ENCODE measurements around the gene TUBG1. TPM values are rescaled to one million over a fixed set of nuclear protein-coding genes. Genes with fewer than 3 reads are reported as not detected.

TUBG1 gene
- total and polyA plus RNA-seq, 2 of the 8 experiments (the other 6 are each of a cell fraction or from before 2014, with no cell fraction given), result 109 to 208 TPM

DNA sequence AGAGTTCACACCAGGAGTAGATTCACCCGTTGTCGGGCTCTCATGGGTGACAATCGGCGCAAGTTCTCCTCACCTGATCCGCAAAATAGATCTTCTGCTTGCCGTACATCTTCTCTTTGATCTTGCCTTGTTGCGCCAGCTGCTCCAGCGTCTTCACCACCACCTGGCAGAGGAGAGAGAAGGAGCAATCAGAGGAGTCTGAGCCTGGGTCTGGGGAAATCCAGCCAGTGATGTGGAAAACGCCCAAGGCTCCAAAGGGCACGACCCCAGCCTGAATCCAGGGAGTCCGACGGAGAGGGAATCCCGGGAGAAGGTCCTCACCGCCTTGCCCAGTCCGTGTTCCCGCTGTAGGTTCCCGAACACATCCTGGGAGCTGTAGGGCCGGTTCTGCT lies 32.3 kb upstream of the TUBG1 start:
- H3K56ac ChIP-seq (replicated peaks; ENCODE audit: insufficient read length, low read depth, low read length), result no peak overlapping the region
- H3K9ac ChIP-seq (replicated peaks in 1 of 4; ENCODE audit: extremely low read depth in 1 of 4, low read depth in 3 of 4, low read length in 3 of 4), result peak overlapping the region; percentile 78 to 94 (median 88)
- CTCF ChIA-PET (ENCODE audit: partially characterized antibody), result interaction anchor here (1.0 to 3.9 kb wide), 13 partner anchors 11 to 200 kb away, joined by 3 to 32 read pairs (median 11); partner anchors contain the start of genes MLX, RETREG3 and TUBG1
- H4K8ac ChIP-seq (ENCODE audit: extremely low read depth, insufficient read depth, low read length), result peak overlapping the region; percentile 96
- H2BK15ac ChIP-seq (ENCODE audit: low read length), result no peak overlapping the region
- no peaks in the 10 kb centered on the region for H3K27me3 ChIP-seq (replicated peaks in 1 of 4; ENCODE audit: control insufficient read depth in 3 of 4, extremely low read depth in 1 of 4, insufficient read depth in 3 of 4, low read length in 3 of 4)
- TF ChIP-seq, protein P1, sequence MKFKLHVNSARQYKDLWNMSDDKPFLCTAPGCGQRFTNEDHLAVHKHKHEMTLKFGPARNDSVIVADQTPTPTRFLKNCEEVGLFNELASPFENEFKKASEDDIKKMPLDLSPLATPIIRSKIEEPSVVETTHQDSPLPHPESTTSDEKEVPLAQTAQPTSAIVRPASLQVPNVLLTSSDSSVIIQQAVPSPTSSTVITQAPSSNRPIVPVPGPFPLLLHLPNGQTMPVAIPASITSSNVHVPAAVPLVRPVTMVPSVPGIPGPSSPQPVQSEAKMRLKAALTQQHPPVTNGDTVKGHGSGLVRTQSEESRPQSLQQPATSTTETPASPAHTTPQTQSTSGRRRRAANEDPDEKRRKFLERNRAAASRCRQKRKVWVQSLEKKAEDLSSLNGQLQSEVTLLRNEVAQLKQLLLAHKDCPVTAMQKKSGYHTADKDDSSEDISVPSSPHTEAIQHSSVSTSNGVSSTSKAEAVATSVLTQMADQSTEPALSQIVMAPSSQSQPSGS (IDR thresholded peaks at IDR 0.05; ENCODE audit: low read length), result no peak
- TF ChIP-seq SUZ12 (IDR thresholded peaks at IDR 0.05; ENCODE audit: low read length) (no peak), RFX5 (IDR thresholded peaks at IDR 0.05; ENCODE audit: borderline replicate concordance, low read depth, low read length) (no peak), SAP30 (IDR thresholded peaks at IDR 0.05; ENCODE audit: insufficient read depth, insufficient replicate concordance, low read length) (peak; percentile 63)
- DNase-seq (ENCODE audit: low read depth in 1 of 2, low spot score in 2 of 2) (no peak), FAIRE-seq (no peak)
- no peak overlapping the region for H2BK20ac ChIP-seq (ENCODE audit: low read length)
- 12% methylated on average over 18 of the region's 18 CpGs; no CpG with 5 or more reads in 1 of the 2 experiments for WGBS, 2 experiments (ENCODE audit: extremely low coverage in 1 of 2, insufficient coverage in 1 of 2, insufficient read length in 1 of 2, insufficient replicate concordance in 2 of 2, low coverage in 1 of 2, low lambda C conversion rate in 2 of 2, missing lambda C conversion rate in 1 of 2)
- H3K4me1 ChIP-seq (replicated peaks in 1 of 4; ENCODE audit: control insufficient read depth in 3 of 4, insufficient read depth in 4 of 4, low read length in 3 of 4), result no peaks in the 10 kb centered on the region
- H4K20me1 ChIP-seq (replicated peaks in 1 of 2; ENCODE audit: control insufficient read depth in 1 of 2, insufficient read depth in 2 of 2, low read length in 2 of 2), result peaks cover 0 to 1% of the 10 kb centered on the region in 2 experiments
- H2BK5ac ChIP-seq (ENCODE audit: low read depth, low read length), result no peak overlapping the region
- H3K4me3 ChIP-seq (ENCODE audit: extremely low read depth in 1 of 4, insufficient read depth in 2 of 4, low read depth in 3 of 4, low read length in 4 of 4), result peak overlapping the region; percentile 80 to 99 (median 90)
- POLR2A ChIA-PET (ENCODE audit: partially characterized antibody), result interaction anchor here (1.0 to 7.0 kb wide), 15 partner anchors 11 to 221 kb away, joined by 3 to 74 read pairs (median 6); partner anchors contain the start of genes CNTD1, COA3, COASY and MLX
- no peak overlapping the region for H3K23ac ChIP-seq (ENCODE audit: insufficient read length)
- peaks cover 9% of the 10 kb centered on the region for H3K23me2 ChIP-seq (ENCODE audit: low read depth, low read length)
- peaks cover 25 to 42% (median 32%) of the 10 kb centered on the region in 4 experiments for H3K36me3 ChIP-seq (ENCODE audit: control insufficient read depth in 2 of 4, insufficient read depth in 4 of 4, low read length in 3 of 4)
- peak overlapping the region; percentile 79 for H3K27ac ChIP-seq (ENCODE audit: low read depth, low read length)
- no peak overlapping the region for H3K4ac ChIP-seq (replicated peaks; ENCODE audit: insufficient read length, low read depth, low read length)
- H2AK5ac ChIP-seq (ENCODE audit: low read depth, low read length), result no peak overlapping the region
- peak overlapping the region; percentile 62 for H4K91ac ChIP-seq (replicated peaks; ENCODE audit: insufficient read length, low read length)
- H2BK12ac ChIP-seq (ENCODE audit: low read depth, low read length), result no peak overlapping the region
- peak overlapping the region; percentile 77 to 87 for H3K4me2 ChIP-seq (ENCODE audit: insufficient read depth in 1 of 2, low read depth in 2 of 2, low read length in 2 of 2)
- no peak overlapping the region for H2BK120ac ChIP-seq (replicated peaks; ENCODE audit: low read depth, low read length)
- peak overlapping the region; percentile 24 for H4K5ac ChIP-seq (ENCODE audit: insufficient read length, low read depth, low read length)
- peaks cover 0 to 19% of the 10 kb centered on the region in 2 experiments; a peak in 2 of 4 replicates for H3K79me2 ChIP-seq (ENCODE audit: control insufficient read depth in 1 of 2, insufficient read depth in 2 of 2, low read length in 2 of 2)
- H3K79me1 ChIP-seq (ENCODE audit: low read depth, low read length), result no peaks in the 10 kb centered on the region
- H3K9me3 ChIP-seq (ENCODE audit: insufficient read depth in 2 of 2, low read depth in 1 of 2, low read length in 1 of 2), result no peaks in the 10 kb centered on the region
- peak overlapping the region; percentile 2; the same call in 1 of the 2 replicates for H3K18ac ChIP-seq (ENCODE audit: extremely low read depth, low read length)
- peak overlapping the region; percentile 37; the same call in 1 of the 2 replicates for H2AFZ ChIP-seq (ENCODE audit: low read length)
- no peak overlapping the region for H3K14ac ChIP-seq (ENCODE audit: insufficient read length)

Data from H1 (cell line).